Measurements from ENCODE around the gene GRK5. TPM values are rescaled to one million over a fixed set of nuclear protein-coding genes. Genes with fewer than 3 reads are reported as not detected.

Gene GRK5
- total and polyA plus RNA-seq, 2 experiments from 2014 or later: 5.2 to 13.7 TPM

- 72 to 79% methylated on average over 11 to 16 of the region's 16 CpGs for WGBS, 2 experiments (ENCODE audit: low coverage in 1 of 2, low lambda C conversion rate in 2 of 2, missing lambda C conversion rate in 2 of 2)
- Histone ChIP-seq H3K9ac (peak overlapping the region; percentile 71), H3K4me1 (ENCODE audit: insufficient read depth) (peaks cover 18% of the 10 kb centered on the region), H3K9me3 (ENCODE audit: low read depth) (no peaks in the 10 kb centered on the region), H4K20me1 (ENCODE audit: insufficient read depth) (no peaks in the 10 kb centered on the region), H3K4me3 (no peak overlapping the region), H2AFZ (no peak overlapping the region), H3K4me2 (ENCODE audit: unreplicated experiment) (peak overlapping the region; percentile 41), H3F3A (ENCODE audit: insufficient read depth) (0 out of 2 replicates have a peak, but pooled peaks cover 10% of the 10 kb centered on the region), H3K9me2 (ENCODE audit: insufficient read depth) (no peaks in the 10 kb centered on the region), H3K79me2 (ENCODE audit: insufficient read depth) (no peaks in the 10 kb centered on the region), H3K36me3 (ENCODE audit: low read depth) (no peaks in the 10 kb centered on the region), H3K27ac (peak overlapping the region; percentile 88), H3K27me3 (replicated peaks; ENCODE audit: insufficient read depth) (no peaks in the 10 kb centered on the region)
- in situ Hi-C loops (cut with MboI): no loop called here
- TF ChIP-seq EZH2 (IDR thresholded peaks at IDR 0.05; ENCODE audit: insufficient read depth, poor library complexity, severe bottlenecking): no peak
- no peak for TF ChIP-seq EZH2phosphoT487 (IDR thresholded peaks at IDR 0.05; ENCODE audit: insufficient read depth, low read depth)
- peak; percentile 54 for DNase-seq
Measured at GRCh38 chr10:119450606-119451299, 243.4 kb downstream of the GRK5 start.

GRCh38 chr10:119451300-119451896 lies 244.0 kb downstream of the GRK5 start:
- Histone ChIP-seq H3K9me2 (ENCODE audit: insufficient read depth) (no peaks in the 10 kb centered on the region), H3K9ac (peak overlapping the region; percentile 30; the same call in 1 of the 2 replicates), H3F3A (ENCODE audit: insufficient read depth) (0 out of 2 replicates have a peak, but pooled peaks cover 10% of the 10 kb centered on the region), H3K79me2 (ENCODE audit: insufficient read depth) (no peaks in the 10 kb centered on the region), H3K27me3 (replicated peaks; ENCODE audit: insufficient read depth) (no peaks in the 10 kb centered on the region), H3K27ac (no peak overlapping the region), H3K4me1 (ENCODE audit: insufficient read depth) (peaks cover 18% of the 10 kb centered on the region), H4K20me1 (ENCODE audit: insufficient read depth) (no peaks in the 10 kb centered on the region), H3K9me3 (ENCODE audit: low read depth) (no peaks in the 10 kb centered on the region), H3K36me3 (ENCODE audit: low read depth) (no peaks in the 10 kb centered on the region), H3K4me3 (no peak overlapping the region), H2AFZ (no peak overlapping the region), H3K4me2 (ENCODE audit: unreplicated experiment) (no peak overlapping the region)
- in situ Hi-C loops (cut with MboI): no loop called here
- 91 to 96% methylated on average over 15 to 16 of the region's 16 CpGs for WGBS, 2 experiments (ENCODE audit: low coverage in 1 of 2, low lambda C conversion rate in 2 of 2, missing lambda C conversion rate in 2 of 2)
- DNase-seq: no peak
- TF ChIP-seq EZH2phosphoT487 (IDR thresholded peaks at IDR 0.05; ENCODE audit: insufficient read depth, low read depth): no peak
- TF ChIP-seq EZH2 (IDR thresholded peaks at IDR 0.05; ENCODE audit: insufficient read depth, poor library complexity, severe bottlenecking): no peak

GRCh38 chr10:119452396-119452795 lies 245.0 kb downstream of the GRK5 start:
- DNase-seq: no peak
- Histone ChIP-seq H4K20me1 (ENCODE audit: insufficient read depth) (no peaks in the 10 kb centered on the region), H2AFZ (no peak overlapping the region), H3K9me3 (ENCODE audit: low read depth) (no peaks in the 10 kb centered on the region), H3F3A (ENCODE audit: insufficient read depth) (0 out of 2 replicates have a peak, but pooled peaks cover 10% of the 10 kb centered on the region), H3K9ac (no peak overlapping the region), H3K4me2 (ENCODE audit: unreplicated experiment) (no peak overlapping the region), H3K79me2 (ENCODE audit: insufficient read depth) (no peaks in the 10 kb centered on the region), H3K27me3 (replicated peaks; ENCODE audit: insufficient read depth) (no peaks in the 10 kb centered on the region), H3K9me2 (ENCODE audit: insufficient read depth) (no peaks in the 10 kb centered on the region), H3K36me3 (ENCODE audit: low read depth) (no peaks in the 10 kb centered on the region), H3K4me3 (no peak overlapping the region), H3K27ac (no peak overlapping the region), H3K4me1 (ENCODE audit: insufficient read depth) (peaks cover 18% of the 10 kb centered on the region)
- in situ Hi-C loops (cut with MboI): no loop called here
- TF ChIP-seq EZH2phosphoT487 (IDR thresholded peaks at IDR 0.05; ENCODE audit: insufficient read depth, low read depth) (no peak), EZH2 (IDR thresholded peaks at IDR 0.05; ENCODE audit: insufficient read depth, poor library complexity, severe bottlenecking) (no peak)
- 96 to 98% methylated on average over 14 of the region's 14 CpGs for WGBS, 2 experiments (ENCODE audit: low coverage in 1 of 2, low lambda C conversion rate in 2 of 2, missing lambda C conversion rate in 2 of 2)

GRCh38 chr10:119453313-119453712 lies 245.9 kb downstream of the GRK5 start:
- no peaks in the 10 kb centered on the region for H3K27me3 ChIP-seq (replicated peaks; ENCODE audit: insufficient read depth)
- H3K9me3 ChIP-seq (ENCODE audit: low read depth): no peaks in the 10 kb centered on the region
- no peaks in the 10 kb centered on the region for H4K20me1 ChIP-seq (ENCODE audit: insufficient read depth)
- in situ Hi-C loops (cut with MboI): no loop called here
- DNase-seq: no peak
- 78 to 87% methylated on average over 11 of the region's 11 CpGs for WGBS, 2 experiments (ENCODE audit: low coverage in 1 of 2, low lambda C conversion rate in 2 of 2, missing lambda C conversion rate in 2 of 2)
- H3K79me2 ChIP-seq (ENCODE audit: insufficient read depth): no peaks in the 10 kb centered on the region
- H3K27ac ChIP-seq: no peak overlapping the region
- peaks cover 18% of the 10 kb centered on the region for H3K4me1 ChIP-seq (ENCODE audit: insufficient read depth)
- no peak for TF ChIP-seq EZH2 (IDR thresholded peaks at IDR 0.05; ENCODE audit: insufficient read depth, poor library complexity, severe bottlenecking)
- TF ChIP-seq EZH2phosphoT487 (IDR thresholded peaks at IDR 0.05; ENCODE audit: insufficient read depth, low read depth): no peak
- no peak overlapping the region for H3K4me2 ChIP-seq (ENCODE audit: unreplicated experiment)
- H3K9me2 ChIP-seq (ENCODE audit: insufficient read depth): no peaks in the 10 kb centered on the region
- no peak overlapping the region for H2AFZ ChIP-seq
- H3K36me3 ChIP-seq (ENCODE audit: low read depth): no peaks in the 10 kb centered on the region
- no peak overlapping the region for H3K9ac ChIP-seq
- 0 out of 2 replicates have a peak, but pooled peaks cover 10% of the 10 kb centered on the region for H3F3A ChIP-seq (ENCODE audit: insufficient read depth)
- no peak overlapping the region for H3K4me3 ChIP-seq
